ENCODE results near the gene FOLR3.
"Not testable (repeated sequence)": the region's sequence is repeated elsewhere in the genome, so short reads cannot be mapped to it uniquely, and the experiment has no call there.

The FOLR3 gene

DNA sequence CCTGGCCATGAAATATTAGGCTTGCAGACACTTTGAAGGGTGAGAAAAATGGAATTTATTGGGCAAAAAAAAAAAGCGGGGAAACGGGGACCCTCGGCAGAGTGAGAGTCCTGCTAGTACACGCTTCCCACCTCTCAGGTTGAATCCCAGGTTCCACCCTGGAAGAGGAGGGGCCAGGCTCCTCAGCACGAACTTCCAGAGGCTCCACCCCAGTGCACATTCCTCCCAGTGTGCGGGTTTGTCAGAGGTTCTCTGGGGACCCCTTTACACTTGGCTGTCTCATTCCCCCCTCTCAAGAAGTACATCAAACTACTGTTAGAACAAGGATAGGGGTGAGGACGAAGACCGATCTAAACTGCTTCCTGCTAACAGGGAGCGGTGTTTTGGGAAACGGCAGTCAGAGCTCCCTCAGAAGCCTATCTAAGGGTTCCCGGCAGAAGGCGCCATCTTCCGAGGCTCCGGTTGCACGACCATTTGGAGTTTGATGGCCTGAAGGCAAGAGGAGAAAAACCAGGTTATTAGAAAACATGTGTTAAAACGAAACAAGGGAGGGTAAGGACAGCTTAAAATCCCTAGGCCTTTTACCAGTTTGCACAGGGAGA, 27.5 kb downstream of the FOLR3 start:
- DNase-seq (ENCODE audit: low spot score), result no peak

DNA sequence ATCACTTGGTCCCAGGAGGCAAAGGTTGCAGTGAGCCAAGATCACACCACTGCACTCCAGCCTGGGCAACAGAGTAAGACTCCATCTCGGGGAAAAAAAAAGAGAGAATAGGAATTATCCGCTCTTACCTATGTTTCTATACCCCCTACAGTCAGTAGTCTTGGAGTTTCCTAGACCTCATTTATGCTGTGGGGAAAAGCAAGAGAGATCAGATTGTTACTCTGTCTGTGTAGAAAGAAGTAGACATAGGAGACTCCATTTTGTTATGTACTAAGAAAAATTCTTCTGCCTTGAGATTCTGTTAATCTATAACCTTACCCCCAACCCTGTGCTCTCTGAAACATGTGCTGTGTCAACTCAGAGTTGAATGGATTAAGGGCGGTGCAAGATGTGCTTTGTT, 28.7 kb downstream of the FOLR3 start:
- DNase-seq (ENCODE audit: low spot score), result not testable (repeated sequence)

DNA sequence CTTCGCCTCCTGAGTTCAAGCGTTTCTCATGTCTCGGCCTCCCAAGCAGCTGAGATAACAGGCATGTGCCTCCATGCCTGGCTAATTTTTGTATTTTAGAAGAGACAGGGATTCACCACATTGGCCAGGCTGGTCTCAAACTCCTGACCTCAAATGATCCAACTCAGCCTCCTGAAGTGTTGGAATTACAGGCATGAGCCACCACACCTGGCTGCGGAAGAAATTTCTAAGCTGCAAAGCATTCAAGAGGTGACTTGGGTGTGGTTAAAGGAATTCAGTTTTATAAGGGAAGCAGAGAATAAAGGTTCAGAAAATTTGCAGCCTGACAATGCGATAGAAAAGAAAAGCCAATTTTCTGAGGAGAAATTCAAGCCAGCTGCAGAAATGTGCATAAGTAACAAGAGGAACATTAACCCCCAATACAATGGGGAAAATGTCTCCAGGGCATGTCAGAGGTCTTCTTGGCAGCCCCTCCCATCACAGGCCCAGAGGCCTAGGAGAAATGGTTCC, 33.6 kb downstream of the FOLR3 start:
- DNase-seq (ENCODE audit: low spot score), result not testable (repeated sequence)

DNA sequence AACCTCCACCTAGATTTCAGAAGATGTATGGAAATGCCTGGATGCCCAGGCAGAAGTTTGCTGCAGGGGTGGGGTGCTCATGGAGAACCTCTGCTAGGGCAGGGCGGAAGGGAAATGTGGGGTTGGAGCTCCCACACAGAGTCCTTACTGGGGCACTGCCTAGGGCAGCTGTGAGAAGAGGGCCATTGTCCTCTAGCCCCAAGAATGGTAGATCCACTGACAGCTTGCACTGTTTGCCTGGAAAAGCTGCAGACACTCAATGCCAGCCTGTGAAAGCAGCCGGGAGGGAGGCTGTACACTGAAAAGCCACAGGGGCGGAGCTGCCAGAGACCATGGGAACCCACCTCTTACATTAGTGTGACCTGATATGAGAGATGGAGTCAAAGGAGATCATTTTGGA, 34.2 kb downstream of the FOLR3 start:
- DNase-seq (ENCODE audit: low spot score), result not testable (repeated sequence)

DNA sequence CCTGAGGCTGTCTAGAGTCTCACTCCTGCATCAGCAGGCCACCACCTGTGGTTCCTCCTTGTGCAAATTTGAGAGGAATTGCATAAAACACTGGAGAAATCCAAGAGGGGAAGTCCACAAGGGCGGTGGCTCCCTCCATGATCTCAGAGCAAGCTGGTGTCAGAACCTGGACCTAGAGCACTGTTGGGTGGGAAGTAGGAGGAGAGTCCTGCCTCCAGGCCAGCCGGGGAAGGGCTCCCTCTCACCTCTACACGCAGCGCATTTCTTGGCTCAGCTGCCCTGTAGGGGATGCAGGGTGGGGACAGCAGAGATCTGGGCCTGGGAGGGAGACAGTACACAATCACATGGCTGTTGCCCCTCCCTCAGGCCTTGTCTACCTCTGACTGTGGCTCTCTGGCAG, 36.5 kb downstream of the FOLR3 start:
- DNase-seq (ENCODE audit: low spot score), result not testable (repeated sequence)

DNA sequence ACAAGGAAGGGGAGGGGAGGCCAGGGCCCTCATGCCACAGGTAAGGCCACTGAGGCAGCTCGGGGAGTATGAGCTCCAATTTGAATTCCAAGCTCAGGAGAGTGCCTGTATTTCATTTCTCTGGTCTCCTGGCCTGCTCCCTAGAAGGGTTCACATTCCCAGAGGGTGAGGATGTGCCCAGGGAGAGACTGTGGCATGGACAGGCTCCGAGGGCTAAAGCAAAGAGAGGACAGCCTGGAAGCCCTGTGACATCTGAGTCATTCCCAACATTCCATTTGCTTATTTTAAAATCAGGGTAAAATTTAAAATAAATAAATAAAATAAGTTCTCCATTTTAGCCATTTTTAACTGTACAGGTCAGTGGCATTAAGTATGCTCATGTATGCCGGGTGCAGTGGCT, 37.8 kb downstream of the FOLR3 start:
- no peak for DNase-seq (ENCODE audit: low spot score)

DNA sequence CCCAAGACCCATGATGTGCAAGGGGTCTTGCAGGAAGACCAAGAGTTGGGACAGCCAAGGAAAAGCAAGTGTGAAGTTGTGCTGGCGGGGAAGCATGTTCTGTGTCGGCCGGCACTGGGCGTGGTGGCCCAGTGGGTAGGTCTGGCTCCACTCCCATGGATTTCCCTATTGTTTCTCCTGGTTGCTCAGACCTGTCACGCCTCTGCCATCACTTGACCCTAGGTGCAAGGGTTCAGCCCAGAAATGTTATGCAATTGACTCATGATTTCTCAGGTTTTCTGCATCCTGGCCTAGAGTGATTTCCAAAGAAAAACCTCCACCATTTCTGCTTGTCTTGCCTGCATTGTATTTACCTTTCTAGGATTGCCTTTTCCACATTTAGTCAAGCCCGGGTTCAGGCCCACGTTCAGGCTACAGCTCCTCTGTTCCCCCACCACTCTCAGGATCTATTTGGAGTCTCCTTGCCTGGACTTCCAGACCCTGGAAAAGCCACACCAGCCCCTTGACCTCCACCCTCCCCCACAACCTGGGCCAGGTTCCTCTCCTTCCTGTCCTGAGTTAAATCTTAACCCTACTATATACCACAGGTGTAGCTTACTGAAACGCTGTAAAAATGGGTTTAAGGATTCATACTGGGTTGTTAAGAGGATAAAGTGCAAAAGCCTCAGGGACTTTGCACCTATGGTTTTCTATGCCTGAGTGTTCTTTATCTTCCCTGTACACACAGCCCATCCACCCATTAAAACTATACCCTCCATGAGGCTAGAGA, 39.0 kb downstream of the FOLR3 start:
- DNase-seq (ENCODE audit: low spot score), result no peak

DNA sequence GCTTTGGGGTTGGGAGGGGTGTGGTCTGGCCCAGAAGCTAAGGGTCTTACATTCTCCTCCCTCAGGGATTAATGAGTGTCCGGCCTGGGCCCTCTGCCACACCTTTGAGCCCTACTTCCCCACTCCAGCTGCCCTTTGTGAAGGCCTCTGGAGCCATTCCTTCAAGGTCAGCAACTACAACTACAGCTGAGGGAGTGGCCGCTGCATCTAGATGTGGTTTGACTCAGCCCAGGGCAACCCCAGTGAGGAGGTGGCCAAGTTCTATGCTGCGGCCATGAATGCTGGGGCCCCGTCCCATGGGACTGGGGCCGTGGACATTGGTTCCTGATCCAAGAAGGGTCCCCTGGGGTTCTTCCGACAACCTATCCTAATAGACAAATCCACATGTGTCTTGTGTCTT, 42.1 kb downstream of the FOLR3 start:
- DNase-seq (ENCODE audit: low spot score), result no peak

DNA sequence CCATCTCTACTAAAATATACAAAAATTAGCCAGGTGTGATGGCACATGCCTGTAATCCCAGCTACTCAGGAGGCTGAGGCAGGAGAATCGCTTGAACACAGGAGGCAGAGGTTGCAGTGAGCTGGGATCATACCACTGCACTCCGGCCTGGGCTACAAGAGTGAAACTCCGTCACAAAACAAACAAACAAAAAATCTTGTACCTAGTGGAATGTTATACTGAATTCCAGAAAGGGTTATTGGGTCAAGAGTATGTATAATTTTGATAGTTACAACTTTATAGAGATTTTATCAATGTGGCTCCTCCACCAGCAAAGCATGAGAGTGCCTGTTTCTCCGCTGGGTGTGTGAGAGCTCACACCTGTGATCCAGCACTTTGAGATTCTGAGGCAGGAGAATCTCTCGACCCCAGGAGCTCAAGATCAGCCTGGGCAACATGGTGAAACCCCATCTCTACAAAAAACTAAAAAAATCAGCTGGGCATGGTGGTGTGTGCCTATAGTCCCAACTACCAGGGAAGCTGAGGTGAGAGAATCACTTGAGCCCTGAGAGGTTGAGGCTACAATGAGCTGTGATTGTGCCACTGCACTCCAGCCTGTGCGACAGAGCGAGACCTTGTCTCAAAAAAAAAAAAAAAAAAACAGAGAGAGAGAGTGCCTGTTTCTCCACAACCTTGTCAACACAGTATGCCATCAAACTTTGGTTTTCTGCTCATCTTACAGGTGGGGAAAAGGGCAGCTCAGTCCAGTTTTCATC, 43.7 kb downstream of the FOLR3 start:
- DNase-seq (ENCODE audit: low spot score), result no peak

DNA sequence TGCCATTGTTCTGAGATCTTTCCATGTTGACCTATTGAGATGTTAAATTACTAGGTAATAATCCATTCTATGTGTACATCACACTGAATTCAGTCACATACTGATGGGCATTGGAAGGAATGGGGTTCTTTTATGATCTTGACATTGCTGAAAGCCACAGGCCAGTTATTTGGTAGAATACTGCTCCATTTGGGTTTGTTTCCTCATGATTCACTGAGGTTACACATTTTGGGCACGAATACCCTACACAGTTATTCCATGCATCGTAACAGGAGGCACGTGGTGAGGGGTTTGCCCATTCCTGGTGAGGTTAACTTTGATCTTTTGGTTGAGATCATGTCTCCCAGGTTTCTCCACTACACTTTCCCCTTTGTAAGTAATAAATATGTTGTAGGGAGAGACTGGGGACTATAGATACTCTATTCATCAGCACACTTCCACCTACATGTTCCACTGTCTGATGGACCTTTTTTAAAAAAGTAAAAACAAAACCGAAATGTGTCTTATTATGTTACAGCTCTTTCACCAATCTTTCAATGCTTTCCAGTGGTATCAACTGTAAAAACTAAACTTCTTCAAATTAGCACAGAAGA, 44.4 kb downstream of the FOLR3 start:
- no peak for DNase-seq (ENCODE audit: low spot score)

DNA sequence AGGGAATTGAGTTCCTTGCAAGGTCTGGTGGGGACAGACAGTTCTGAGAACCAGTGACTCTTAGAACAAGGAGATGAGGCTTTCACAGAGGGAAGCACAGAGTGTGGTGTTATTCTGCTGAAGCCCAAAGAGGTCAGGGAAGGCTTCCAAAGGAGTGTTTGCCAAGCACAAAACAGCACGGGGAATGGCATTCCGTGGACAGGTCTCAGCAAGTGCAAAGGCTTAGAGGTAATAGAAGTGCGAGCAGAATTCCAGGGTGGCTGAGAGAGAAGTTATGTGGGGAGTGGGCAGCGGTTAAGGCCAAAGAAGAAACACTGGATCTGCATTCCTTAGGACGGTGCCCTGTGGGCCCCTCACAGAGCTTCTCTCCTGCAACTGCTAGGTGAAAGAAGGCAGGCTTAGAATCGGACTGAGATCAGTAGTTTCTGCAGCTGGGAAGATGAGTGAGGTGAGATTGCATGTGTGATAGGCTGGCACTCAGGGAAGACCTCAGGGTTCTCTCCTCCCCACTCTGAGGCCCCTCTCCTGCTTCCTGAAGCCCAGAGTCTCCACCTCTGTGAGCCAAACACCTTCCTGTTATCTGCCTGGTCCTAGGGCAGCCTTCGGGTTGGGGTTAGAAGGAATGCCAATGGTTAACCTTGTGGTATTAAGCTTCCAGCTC, 45.5 kb downstream of the FOLR3 start:
- DNase-seq (ENCODE audit: low spot score), result not testable (repeated sequence)

DNA sequence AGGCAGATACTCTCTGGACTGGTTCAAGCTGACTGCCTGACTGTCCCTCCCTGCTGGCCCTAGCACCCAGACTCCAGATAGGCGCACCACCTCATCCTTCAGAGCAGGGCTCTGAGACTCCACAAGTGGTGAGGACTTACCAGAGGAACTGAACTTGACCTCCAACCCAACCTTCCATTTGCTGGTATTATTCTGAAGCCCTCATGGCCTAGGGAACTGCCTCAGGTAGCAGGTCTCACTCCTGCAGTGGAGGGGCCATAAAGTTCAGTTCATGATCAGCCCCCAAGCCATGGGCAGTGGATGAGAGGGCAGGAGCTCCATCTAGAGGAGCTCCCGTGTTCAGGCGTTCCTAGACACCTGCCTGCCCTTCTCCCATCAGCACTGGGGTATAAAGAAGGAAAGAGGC, 46.0 kb downstream of the FOLR3 start:
- DNase-seq (ENCODE audit: low spot score), result not testable (repeated sequence)

DNA sequence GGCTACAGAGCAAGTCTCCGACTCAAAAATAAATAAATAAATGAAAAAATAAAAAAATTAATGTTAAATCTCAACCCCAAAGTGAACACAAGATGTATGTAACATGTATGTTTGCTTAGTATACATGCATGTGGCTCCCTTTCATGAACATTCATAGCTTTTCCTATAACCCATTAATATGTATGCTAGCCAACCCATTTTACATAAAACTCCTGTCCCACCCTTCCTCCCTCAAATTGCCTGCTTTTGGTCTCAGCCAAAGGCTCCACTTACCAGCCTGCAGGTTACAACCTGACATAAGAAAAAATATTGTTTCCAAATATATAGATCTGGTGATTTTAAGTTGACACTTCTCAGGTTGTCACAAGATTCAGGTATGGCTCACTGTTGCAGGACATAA, 52.7 kb downstream of the FOLR3 start:
- DNase-seq (ENCODE audit: low spot score), result no peak
